Limb (tissue), 2 donors: ENCODE measurements around the gene FGF5.
A peak's percentile ranks its signal among the peaks of the same experiment; 100 is the strongest.
"Not testable (repeated sequence)": the region's sequence is repeated elsewhere in the genome, so short reads cannot be mapped to it uniquely, and the experiment has no call there.

Experiments
- DNase-seq, 2 donors: peaks; one replicate each; pipeline ENCODE4 v3.0.0-alpha.2; 2016; ENCODE audit errors: extremely low spot score in 2 of 2

FGF5 gene

GRCh38 chr4:80253510-80253909, 13.0 kb upstream of the FGF5 start:
- DNase-seq, result no peak

- no peak for DNase-seq
Measured at GRCh38 chr4:80254114-80254513, 12.3 kb upstream of the FGF5 start.

GRCh38 chr4:80255329-80256095, 11.0 kb upstream of the FGF5 start:
- DNase-seq, result no peak

GRCh38 chr4:80257851-80258250, 8.6 kb upstream of the FGF5 start:
- DNase-seq, result no peak

GRCh38 chr4:80259012-80259411, 7.5 kb upstream of the FGF5 start:
- DNase-seq, result no peak

GRCh38 chr4:80259817-80260216, 6.6 kb upstream of the FGF5 start:
- DNase-seq, result no peak

- DNase-seq, result no peak
Measured at GRCh38 chr4:80261989-80262600, 4.4 kb upstream of the FGF5 start.

- peak in 1 of 2 donors; percentile 42 for DNase-seq
Measured at GRCh38 chr4:80263541-80264351, 2.7 kb upstream of the FGF5 start.

GRCh38 chr4:80264352-80264647, 2.2 kb upstream of the FGF5 start:
- no peak for DNase-seq

- no peak for DNase-seq
Measured at GRCh38 chr4:80264825-80265224, 1.6 kb upstream of the FGF5 start.

GRCh38 chr4:80265571-80266252, 752 bp upstream of the FGF5 start:
- DNase-seq, result peak in 1 of 2 donors; percentile 52

GRCh38 chr4:80266902-80267380, 477 bp downstream of the FGF5 start:
- peak in 1 of 2 donors; percentile 56 for DNase-seq

- peak in 1 of 2 donors; percentile 36 for DNase-seq
Measured at GRCh38 chr4:80268081-80268823, 1.8 kb downstream of the FGF5 start.

GRCh38 chr4:80268936-80269335, 2.5 kb downstream of the FGF5 start:
- DNase-seq, result no peak

- DNase-seq, result no peak
Measured at GRCh38 chr4:80270321-80270720, 3.9 kb downstream of the FGF5 start.

- no peak for DNase-seq
Measured at GRCh38 chr4:80270868-80271267, 4.4 kb downstream of the FGF5 start.

- DNase-seq, result no peak
Measured at GRCh38 chr4:80271801-80272200, 5.3 kb downstream of the FGF5 start.

GRCh38 chr4:80276931-80277330, 10.5 kb downstream of the FGF5 start:
- no peak for DNase-seq

- DNase-seq, result no peak
Measured at GRCh38 chr4:80279751-80280150, 13.3 kb downstream of the FGF5 start.

- no peak for DNase-seq
Measured at GRCh38 chr4:80286451-80286850, 20.0 kb downstream of the FGF5 start.

GRCh38 chr4:80290665-80291064, 24.2 kb downstream of the FGF5 start:
- not testable (repeated sequence) for DNase-seq
